Cardiac septum (tissue), 1 donor: Measurements from ENCODE around the gene SLC34A1. TPM values are rescaled to one million over a fixed set of nuclear protein-coding genes. Genes with fewer than 3 reads are reported as not detected.
"Not testable (repeated sequence)": the region's sequence is repeated elsewhere in the genome, so short reads cannot be mapped to it uniquely, and the experiment has no call there.

Source experiments
- DNase-seq: peaks from one replicate; pipeline ENCODE4 v3.0.0-alpha.2; 2020; ENCODE audit warnings: low spot score
- intact Hi-C: fragments of 100-400 bp; cut with DNase I; formaldehyde crosslinking; loops from one replicate; pipeline ENCODE4 v1.14.0; 2022
- total RNA-seq: library from RNA; stranded (reverse); fragmentation: NEBNext Ultra II Directional; extraction: Animal tissue kit (Norgen Biotek cat#: 25700); gene quantifications from one replicate; pipeline ENCODE4 v1.2.1, GENCODE V29; 2021
- donor health status: DM: no; HTN: no; CAD: no.

SLC34A1 gene
- total RNA-seq, 1 donor from 2014 or later, result not detected

DNA sequence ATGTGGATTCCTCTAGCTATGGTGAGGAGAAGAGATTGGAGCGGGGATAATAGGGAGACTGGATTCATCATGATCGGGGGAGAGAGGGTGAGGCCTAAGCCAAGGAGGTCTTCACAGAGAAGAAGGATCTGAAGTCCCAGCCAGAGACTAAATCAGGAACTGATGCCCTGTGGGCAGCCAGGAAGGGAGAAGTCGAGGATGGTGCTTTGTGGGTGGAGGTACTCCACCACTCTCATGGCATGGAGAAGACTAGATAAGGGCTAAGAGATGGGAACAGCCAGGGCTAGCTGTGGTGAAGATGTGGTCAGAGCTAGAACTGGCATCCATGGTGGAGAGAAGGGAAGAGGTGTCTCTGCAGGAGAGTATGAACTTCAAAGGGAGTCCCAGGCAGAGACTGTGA, 29.5 kb upstream of the SLC34A1 start:
- intact Hi-C loops, result no loop called here
- DNase-seq, result no peak

DNA sequence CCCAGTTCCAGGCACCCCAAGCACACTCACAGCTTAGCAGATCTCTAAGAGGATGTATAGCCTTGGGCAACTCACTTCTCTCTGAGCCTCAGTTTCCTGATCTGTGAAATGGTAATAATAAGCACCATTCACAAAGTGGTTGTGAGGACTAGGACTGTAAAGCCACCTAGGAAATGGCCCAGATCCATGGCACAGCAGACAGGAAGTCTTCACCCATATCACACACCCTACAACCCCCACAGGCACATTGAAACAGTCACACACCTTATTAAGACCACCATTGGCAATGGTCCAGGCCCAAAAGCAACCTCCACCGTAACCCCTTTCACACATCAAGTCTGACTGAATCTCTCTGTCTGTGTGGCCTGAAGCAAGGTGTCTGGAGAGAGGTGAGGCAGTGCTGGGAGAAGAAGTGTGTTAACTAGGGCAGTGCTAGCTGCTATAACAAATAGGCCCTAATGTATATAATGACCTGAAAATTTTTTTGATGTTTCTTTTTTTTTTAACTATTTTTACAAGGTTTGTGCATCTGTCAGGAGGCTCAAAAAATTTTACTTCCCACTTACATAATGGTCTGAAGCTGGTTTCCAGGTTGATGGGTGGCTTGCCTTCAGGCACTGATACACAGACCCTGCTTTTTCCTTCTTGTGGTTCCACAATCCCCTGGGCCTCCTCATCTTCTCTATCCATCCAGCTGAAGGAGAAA, 28.9 kb upstream of the SLC34A1 start:
- DNase-seq, result no peak
- intact Hi-C loops, result no loop called here

DNA sequence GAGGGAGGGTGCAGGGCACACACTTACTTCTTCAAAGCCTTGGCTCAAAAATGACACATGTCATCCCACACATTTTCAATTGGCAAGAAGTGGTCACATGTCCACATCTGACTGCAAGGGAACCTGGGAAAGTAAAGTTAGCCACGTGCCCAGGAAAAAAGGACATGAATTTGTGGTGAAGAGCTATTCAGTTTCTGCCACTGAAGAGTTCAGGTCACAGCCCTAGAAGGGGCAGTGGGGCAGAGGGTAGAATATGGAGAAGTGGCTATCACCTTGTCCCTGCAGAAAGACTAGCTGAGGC, 28.4 kb upstream of the SLC34A1 start:
- intact Hi-C loops, result no loop called here

DNA sequence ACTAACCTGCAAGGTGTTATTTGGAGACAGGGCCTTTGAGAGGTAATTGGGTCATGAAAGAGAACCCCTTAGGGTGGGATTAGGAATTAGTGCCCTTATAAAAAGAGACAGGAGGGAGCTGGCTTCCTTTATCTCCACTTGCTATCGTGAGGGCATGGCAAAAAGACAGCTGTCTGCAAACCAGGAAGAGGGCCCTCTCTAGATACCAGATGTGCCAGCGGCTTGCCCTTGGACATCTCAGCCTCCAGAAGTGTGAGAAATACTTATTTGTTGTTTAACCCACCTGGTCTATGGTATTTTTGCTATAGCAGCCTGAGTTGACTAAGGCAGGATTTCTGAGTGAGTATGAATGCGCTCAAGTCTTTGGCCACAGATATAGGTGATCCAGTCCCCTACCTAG, 27.5 kb upstream of the SLC34A1 start:
- DNase-seq, result no peak
- intact Hi-C loops, result no loop called here

More for the DNA sequence above, 28.4 kb upstream of the SLC34A1 start:
- DNase-seq, result no peak

DNA sequence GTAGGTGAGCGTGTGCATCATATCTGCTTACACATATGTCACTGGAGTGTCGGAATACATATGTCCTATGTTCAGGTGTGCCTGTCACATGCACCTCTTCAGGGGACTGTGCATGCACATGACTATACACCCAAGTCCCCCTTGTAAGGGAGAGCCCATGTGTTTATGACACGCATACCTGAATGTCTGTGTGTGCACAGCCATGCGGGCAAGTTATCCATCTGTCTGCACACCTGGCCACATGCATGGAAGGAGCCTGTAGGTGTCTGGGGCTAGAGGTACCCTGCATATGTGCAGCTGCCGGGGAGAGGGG, 27.1 kb upstream of the SLC34A1 start:
- peak; percentile 55 for DNase-seq
- intact Hi-C loops, result no loop called here

DNA sequence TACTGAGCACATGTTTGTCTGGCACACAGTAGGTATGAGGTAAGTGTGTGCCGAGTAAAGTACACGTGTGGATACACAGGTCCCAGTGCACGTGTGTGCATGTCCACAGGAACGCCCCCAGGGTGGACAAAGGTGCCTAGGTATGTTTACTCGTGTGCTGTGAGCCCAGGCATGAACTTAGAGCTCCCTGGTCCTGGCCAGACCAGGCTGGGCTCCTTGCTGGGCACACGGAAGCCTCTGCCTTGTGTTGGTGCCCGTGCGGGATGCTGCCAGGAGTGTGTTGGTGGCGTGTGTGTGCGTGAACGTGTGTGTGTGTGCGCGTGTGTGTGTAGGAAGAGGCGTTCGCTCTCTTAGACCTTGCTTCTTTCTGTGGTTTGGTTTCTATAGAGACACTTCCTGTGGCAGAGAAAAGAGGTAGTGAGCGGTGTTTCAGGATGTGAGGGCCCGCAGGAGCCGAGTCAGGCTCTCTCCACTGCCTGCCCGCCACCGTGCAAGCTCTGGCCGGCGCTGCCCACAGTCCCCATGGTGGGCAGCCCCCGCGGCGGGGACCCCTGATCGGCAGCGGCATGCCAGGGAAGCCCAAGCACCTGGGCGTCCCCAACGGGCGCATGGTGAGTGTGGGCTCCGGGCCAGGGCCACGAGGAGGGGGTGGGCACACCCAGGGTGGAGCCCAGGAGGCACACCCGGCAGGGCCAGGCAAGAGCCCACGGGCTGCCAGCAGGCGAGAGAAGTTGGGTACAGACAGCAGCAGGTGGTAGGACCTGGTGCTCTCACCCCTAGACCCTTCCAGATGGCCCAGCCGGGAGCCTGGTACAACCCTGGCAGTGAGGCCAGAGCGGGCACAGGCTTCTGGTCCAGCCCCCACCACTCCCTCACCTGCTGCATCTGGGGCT, 26.5 kb upstream of the SLC34A1 start, which contains the start of gene RGS14:
RGS14 (plus strand) TSS at position 466 of the 893 bp plus-strand sequence; CDS start at position 567, 101 bp downstream.
- peak; percentile 83 for DNase-seq
- intact Hi-C loops, result no loop called here

DNA sequence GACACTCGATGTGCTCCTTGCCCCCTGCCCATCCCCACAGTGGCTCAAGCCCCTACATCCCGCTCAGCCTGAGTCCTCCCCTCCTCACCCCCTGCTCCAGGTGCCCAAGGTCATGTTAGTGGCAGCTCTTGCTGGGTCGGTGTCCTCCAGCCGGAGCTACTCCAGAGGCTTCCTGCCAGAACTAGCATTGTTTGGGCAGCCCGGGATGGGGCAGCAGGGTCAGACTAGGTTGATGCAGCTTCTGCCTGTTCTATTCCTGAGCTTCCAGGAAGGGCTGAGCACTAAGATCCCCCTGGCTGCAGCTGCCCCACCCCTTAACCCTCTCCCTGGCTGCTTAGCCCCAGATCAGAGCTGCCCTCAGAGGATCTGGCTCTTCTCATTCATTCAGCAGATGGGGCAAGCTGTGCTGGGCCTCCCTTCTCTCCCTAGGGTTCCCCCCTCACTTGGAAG, 25.8 kb upstream of the SLC34A1 start:
- DNase-seq, result peak; percentile 76
- intact Hi-C loops, result no loop called here

DNA sequence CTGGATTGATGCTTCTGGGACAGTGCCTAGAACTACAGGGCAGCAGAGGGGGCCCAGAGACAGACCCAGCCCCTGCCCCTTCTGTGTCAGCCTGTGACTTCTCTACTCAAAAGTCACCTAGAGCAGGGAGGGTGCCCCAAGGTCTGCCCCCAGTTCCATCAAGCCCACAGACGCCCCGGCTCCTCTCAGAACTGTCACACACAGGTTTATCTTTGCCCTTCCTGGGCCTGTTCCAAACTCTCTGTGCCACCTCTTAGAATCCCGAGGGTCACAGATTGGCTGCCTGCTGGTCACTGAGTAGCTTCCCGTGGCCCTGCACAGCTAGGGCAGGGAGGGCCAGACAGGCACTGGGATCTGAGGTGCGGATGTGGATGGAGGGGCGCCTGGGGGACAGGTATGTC, 24.8 kb upstream of the SLC34A1 start:
- peak; percentile 71 for DNase-seq
- intact Hi-C loops, result no loop called here

DNA sequence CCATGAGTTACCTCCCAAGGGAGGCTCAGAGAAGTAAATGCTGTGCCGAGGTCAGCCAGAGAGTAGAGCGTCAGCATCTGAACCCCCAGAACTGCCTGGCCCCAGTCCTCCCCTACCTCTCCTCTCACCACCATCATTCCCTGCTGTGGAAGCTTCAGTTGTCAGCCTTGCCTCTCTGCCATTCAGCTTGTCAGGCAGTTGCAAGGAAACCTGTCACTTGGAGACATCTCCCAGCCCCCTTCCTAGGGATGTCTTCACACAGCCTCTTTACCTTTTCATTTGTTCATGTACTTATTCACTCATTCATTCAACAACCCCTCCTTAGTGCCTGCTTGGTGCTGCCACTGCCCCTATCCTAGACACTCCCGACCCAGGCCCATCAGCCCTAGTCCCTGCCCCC, 24.4 kb upstream of the SLC34A1 start:
- intact Hi-C loops, result no loop called here
- DNase-seq, result no peak

DNA sequence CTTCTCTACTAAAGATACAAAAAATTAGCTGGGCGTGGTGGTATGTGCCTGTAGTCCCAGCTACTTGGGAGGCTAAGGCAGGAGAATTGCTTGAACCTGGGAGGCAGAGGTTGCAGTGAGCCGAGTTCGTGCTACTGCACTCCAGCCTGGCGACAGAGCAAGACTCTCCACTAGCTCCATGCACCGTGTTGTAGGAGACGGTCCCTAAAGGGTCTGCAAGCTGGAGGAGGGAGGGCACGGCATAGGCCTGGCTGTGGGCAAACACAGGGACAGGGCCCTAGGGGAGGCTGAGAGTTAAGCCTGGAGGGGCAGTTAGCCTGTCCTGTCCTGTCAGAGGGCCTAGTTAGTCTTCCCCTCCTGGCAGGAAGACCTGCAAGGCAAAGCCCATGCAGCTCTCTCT, 23.5 kb upstream of the SLC34A1 start:
- peak; percentile 70 for DNase-seq
- intact Hi-C loops, result not testable (repeated sequence)

DNA sequence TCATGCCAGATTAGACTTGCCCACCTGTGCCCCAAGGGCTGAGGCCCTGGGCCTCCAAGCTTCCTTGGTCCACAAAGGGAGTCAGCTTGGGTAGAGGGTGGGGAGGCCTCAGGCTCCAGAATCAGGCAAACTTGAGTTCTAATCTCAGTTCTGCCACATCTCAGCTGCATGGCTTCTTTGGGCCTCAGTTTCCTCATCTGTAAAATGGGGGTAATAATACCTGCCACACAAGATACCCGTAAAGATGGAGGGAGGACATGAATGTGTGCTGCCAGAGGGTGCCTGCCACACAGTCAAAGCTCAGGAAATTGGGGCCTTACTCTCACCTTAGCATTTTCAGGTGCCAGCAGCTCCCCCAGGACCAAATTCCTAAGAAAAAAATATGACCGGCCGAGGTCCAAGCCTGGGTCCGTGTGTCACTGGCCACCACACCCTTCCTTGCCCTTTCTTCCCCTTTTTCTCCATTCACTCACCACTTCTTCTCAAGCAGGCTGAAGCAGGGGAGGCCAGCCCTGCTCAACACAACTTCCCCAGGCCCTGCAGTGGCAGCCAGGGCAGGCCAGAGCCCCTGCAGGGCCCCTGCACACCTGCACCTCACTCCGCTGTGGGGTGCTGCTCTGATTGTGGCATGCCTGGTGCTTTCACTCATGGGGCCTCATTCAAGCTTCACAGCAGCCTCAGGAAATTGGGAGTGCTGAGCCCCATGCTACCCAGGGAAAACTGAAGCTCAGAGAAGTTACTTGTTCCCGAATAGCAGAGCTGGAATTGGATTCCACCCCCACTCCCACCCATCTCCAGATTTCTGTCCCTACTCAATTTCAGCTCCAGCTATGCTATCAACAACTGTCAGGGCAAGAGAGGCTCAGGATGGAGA, 22.6 kb upstream of the SLC34A1 start:
- intact Hi-C loops, result no loop called here
- peak; percentile 81 for DNase-seq

DNA sequence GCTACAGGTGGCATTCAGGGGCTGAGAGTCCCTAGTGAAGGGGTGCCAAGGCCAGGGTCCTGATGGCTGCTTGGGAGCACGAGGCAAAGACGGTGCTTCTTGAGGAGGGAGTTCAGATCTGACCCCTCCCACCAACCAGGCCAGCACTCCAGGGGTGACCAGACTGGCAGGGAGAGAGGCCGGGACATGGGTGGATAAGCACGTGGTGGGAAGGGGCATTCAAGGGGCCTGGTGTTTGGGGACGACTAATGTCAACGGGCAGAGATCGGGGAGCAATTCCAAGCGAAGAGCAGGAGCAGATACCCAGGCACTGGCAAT, 22.0 kb upstream of the SLC34A1 start:
- intact Hi-C loops, result no loop called here
- DNase-seq, result peak; percentile 64

DNA sequence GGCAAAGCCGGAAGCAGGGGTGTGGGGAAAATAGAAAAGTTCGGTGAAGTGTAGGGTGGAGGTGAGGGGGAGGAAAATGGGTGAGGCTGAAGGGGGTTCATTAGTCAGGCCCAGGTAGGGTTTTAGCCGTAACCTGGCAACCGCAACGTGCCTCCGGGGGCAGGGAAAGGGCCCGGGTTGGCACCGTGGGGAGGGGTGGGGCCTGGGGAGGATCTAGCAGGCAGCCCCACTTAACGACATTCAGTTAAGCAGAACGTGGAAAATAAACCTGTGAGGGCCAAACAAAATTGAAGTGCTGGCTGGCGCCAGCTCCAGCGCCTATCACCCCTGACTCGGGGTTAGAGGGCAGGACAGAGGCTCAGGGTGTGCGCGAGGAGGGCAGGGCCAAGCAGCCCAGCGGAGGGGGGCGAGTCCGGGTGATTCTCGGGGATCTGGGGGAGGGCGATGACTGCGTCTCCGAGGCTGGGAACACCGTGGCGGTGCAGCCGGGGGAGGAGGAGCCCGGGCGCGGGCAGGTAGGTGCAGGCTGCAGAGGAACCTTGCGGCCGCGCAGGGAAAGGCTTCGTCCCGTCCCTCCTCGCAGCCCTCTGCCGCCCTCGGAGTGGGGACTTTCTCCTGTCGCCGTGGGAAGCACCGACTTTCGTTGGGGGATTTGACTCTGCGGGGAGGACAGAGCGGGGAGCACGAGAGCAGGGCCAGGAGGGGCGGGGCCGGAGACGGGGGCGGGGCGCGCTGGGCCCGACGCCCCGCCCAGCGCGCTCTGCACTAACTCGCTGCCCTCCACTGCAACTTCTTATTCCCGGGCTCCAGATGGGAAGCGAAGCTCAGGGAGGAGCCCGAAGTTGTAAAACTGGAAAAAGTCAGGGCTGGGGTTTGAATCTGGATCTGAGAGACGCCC, 21.4 kb upstream of the SLC34A1 start:
- intact Hi-C loops, result no loop called here
- DNase-seq, result peak; percentile 80

DNA sequence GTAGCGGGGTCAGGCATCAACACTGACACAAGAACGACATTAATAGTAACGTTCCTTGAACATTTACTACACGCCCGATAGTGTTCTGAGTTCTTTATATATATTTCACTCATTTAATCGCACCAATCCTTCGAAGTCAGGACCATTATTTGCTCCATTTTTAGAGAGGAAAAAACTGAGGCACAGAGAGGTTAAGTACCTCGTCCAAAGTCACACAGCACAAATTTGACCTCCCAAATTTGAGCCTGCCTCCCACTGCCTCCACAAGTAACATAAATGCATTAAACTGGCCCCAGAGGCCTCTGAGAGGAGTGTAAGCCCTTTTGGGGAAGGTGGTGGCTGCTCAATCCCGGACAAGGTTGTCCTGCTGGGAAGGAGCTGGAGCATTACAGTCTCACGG, 20.7 kb upstream of the SLC34A1 start:
- DNase-seq, result no peak
- intact Hi-C loops, result no loop called here

DNA sequence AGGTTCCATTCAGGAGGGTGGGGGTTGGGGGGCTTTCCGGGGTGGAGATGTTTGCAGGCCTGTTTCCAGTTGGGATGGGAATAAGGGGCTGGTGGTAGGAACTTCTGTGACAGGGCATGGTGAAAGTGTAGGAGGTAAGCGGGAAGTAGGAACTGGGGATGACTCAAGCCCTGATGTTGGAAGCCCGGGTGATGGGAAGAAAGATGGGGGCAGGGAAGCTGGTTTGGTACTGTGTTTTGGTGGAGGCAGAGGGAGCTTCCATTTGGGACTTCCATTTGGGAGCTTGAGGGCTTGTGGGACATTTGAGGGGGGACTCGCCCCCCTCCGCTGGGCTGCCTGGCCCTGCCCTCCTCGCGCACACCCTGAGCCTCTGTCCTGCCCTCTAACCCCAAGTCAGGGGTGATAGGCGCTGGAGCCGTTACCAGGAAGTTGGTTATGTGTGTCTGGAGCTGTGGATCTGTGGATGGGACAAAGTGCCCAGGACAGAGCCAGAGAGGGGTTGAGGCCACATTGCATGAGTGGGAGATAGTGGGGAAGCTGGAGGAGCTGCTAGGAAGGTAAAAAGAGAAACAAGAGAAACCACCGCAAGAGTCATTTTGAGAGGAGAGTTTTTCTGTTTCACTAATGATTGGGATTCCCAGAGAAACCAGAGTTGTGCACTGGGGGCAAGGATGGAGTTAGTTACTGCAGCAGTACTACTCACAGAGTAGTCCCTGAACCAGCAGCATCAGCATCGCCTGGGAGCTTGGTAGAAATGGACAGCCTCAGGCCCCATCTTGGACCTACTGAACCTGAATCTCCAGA, 19.9 kb upstream of the SLC34A1 start:
- intact Hi-C loops, result no loop called here
- no peak for DNase-seq

DNA sequence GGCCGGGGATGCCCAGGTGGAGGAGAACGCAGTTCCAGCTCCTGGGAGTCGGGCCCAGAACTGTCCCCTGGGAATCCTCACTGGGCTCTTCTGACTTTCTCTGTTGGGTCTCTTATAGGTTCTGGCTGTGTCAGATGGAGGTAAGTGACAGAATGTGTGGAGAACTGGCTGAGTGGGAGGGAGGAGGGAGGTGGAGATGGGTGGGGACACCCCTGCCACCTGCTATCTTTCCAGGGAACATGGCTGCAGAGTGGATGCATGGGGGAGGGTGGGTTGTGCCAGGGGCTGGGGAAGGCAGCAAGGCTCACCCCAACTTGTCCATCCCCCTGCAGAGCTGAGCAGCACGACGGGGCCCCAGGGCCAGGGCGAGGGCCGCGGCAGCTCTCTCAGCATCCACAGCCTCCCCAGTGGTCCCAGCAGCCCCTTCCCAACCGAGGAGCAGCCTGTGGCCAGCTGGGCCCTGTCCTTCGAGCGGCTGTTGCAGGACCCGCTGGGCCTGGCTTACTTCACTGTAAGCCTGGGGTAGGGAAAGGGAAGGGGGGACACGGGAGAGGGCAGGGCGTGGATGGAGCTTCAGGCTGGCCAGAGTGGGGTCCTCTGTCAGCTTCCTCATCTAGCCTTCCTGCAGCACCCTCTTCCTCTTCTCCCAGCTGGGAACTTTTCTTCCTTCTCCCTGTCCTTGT, 18.2 kb upstream of the SLC34A1 start:
- intact Hi-C loops, result loop anchor here (5.0 kb wide), 1 partner anchor 49 kb away; no protein-coding TSS in a partner anchor
- DNase-seq, result no peak

DNA sequence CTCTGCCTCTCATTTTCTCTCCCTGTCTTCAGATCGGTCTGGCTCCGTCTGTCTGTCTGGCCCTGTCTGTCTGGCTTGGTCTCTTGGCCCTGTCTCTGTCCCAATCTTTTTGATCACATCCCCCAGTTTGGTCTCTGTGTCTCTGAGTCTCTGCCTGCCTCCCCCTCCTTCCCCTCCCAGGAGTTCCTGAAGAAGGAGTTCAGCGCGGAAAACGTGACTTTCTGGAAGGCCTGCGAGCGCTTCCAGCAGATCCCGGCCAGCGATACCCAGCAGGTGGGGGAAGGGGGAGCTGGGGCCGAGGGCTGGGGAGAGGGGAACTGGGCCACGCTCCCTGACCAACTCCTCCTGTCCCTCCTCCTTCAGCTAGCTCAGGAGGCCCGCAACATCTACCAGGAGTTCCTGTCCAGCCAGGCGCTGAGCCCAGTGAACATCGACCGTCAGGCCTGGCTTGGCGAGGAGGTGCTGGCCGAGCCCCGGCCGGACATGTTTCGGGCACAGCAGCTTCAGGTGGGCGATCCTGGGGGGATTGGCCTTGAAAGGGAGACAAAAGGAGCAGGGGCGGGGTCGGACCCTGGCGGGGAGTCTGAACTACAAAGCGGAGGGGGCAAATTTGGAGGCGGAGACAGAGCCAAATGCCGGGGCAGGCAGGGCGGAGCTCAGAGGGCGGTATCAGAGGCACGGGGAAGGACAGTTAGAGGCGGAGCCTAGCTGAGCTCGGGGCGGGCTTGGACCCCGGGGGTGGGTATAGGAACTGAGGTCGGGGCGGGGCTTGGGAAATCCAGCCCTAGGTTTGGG, 17.5 kb upstream of the SLC34A1 start:
- intact Hi-C loops, result loop anchor here (5.0 kb wide), 1 partner anchor 49 kb away; no protein-coding TSS in a partner anchor
- DNase-seq, result peak; percentile 91
